GM12872 (cell line): ENCODE results near the gene BPIFA1.

ENCODE experiments used
- CTCF ChIP-seq: IDR thresholded peaks from 3 replicates; pipeline ENCODE4 v1.5.1; 2011; ENCODE audit warnings: low read depth, mild to moderate bottlenecking, low read length, moderate library complexity; ENCODE audit not compliant: insufficient read depth

Gene BPIFA1

GRCh38 chr20:33277471-33278441 lies 42.0 kb downstream of the BPIFA1 start:
- TF ChIP-seq CTCF: no peak

GRCh38 chr20:33278700-33279099 lies 42.9 kb downstream of the BPIFA1 start:
- no peak for TF ChIP-seq CTCF

- TF ChIP-seq CTCF: no peak
Measured at GRCh38 chr20:33279261-33279910, 43.6 kb downstream of the BPIFA1 start.

GRCh38 chr20:33280000-33280680 lies 44.3 kb downstream of the BPIFA1 start:
- no peak for TF ChIP-seq CTCF

GRCh38 chr20:33280775-33281174 lies 45.0 kb downstream of the BPIFA1 start:
- TF ChIP-seq CTCF: no peak

GRCh38 chr20:33281550-33282146 lies 45.9 kb downstream of the BPIFA1 start:
- TF ChIP-seq CTCF: no peak
